Measurements from ENCODE around the gene MBP.

MBP gene

GRCh38 chr18:77016936-77017335, 115.6 kb downstream of the MBP start:
- H3K4me3 ChIP-seq (ENCODE audit: insufficient read depth, low read depth, low read length): no peak overlapping the region
- no peaks in the 10 kb centered on the region for H3K9me3 ChIP-seq (ENCODE audit: control insufficient read depth, low read length)
- no peaks in the 10 kb centered on the region for H3K36me3 ChIP-seq (ENCODE audit: control insufficient read depth, insufficient read depth, low read length)
- H3K27ac ChIP-seq (ENCODE audit: insufficient read depth, low read depth, low read length, poor library complexity, severe bottlenecking): no peak overlapping the region
- H3K27me3 ChIP-seq (ENCODE audit: control insufficient read depth, insufficient read depth, low read length, poor library complexity, severe bottlenecking): no peaks in the 10 kb centered on the region
- 93 to 94% methylated on average over 16 of the region's 16 CpGs for WGBS, 2 experiments
- H3K4me1 ChIP-seq (ENCODE audit: control insufficient read depth, insufficient read depth, low read length): no peaks in the 10 kb centered on the region

GRCh38 chr18:77015771-77016710, 116.5 kb downstream of the MBP start:
- Histone ChIP-seq H3K4me1 (ENCODE audit: control insufficient read depth, insufficient read depth, low read length) (no peaks in the 10 kb centered on the region), H3K36me3 (ENCODE audit: control insufficient read depth, insufficient read depth, low read length) (no peaks in the 10 kb centered on the region), H3K27ac (ENCODE audit: insufficient read depth, low read depth, low read length, poor library complexity, severe bottlenecking) (no peak overlapping the region), H3K4me3 (ENCODE audit: insufficient read depth, low read depth, low read length) (no peak overlapping the region), H3K27me3 (ENCODE audit: control insufficient read depth, insufficient read depth, low read length, poor library complexity, severe bottlenecking) (no peaks in the 10 kb centered on the region), H3K9me3 (ENCODE audit: control insufficient read depth, low read length) (no peaks in the 10 kb centered on the region)
- 93 to 94% methylated on average over 16 of the region's 16 CpGs for WGBS, 2 experiments

- 91 to 93% methylated on average over 4 of the region's 4 CpGs for WGBS, 2 experiments
Observed at GRCh38 chr18:77015169-77015568, 117.4 kb downstream of the MBP start.

GRCh38 chr18:77014538-77014937, 118.0 kb downstream of the MBP start:
- no peaks in the 10 kb centered on the region for H3K4me1 ChIP-seq (ENCODE audit: control insufficient read depth, insufficient read depth, low read length)
- 92 to 94% methylated on average over 5 of the region's 5 CpGs for WGBS, 2 experiments
- no peaks in the 10 kb centered on the region for H3K36me3 ChIP-seq (ENCODE audit: control insufficient read depth, insufficient read depth, low read length)
- no peaks in the 10 kb centered on the region for H3K27me3 ChIP-seq (ENCODE audit: control insufficient read depth, insufficient read depth, low read length, poor library complexity, severe bottlenecking)
- H3K4me3 ChIP-seq (ENCODE audit: insufficient read depth, low read depth, low read length): no peak overlapping the region
- no peaks in the 10 kb centered on the region for H3K9me3 ChIP-seq (ENCODE audit: control insufficient read depth, low read length)
- H3K27ac ChIP-seq (ENCODE audit: insufficient read depth, low read depth, low read length, poor library complexity, severe bottlenecking): no peak overlapping the region

More at GRCh38 chr18:77015169-77015568, 117.4 kb downstream of the MBP start:
- H3K4me3 ChIP-seq (ENCODE audit: insufficient read depth, low read depth, low read length): no peak overlapping the region
- no peaks in the 10 kb centered on the region for H3K36me3 ChIP-seq (ENCODE audit: control insufficient read depth, insufficient read depth, low read length)
- no peaks in the 10 kb centered on the region for H3K9me3 ChIP-seq (ENCODE audit: control insufficient read depth, low read length)
- H3K4me1 ChIP-seq (ENCODE audit: control insufficient read depth, insufficient read depth, low read length): no peaks in the 10 kb centered on the region
- no peaks in the 10 kb centered on the region for H3K27me3 ChIP-seq (ENCODE audit: control insufficient read depth, insufficient read depth, low read length, poor library complexity, severe bottlenecking)
- H3K27ac ChIP-seq (ENCODE audit: insufficient read depth, low read depth, low read length, poor library complexity, severe bottlenecking): no peak overlapping the region

- Histone ChIP-seq H3K27ac (ENCODE audit: insufficient read depth, low read depth, low read length, poor library complexity, severe bottlenecking) (no peak overlapping the region), H3K36me3 (ENCODE audit: control insufficient read depth, insufficient read depth, low read length) (no peaks in the 10 kb centered on the region), H3K9me3 (ENCODE audit: control insufficient read depth, low read length) (no peaks in the 10 kb centered on the region), H3K27me3 (ENCODE audit: control insufficient read depth, insufficient read depth, low read length, poor library complexity, severe bottlenecking) (no peaks in the 10 kb centered on the region), H3K4me3 (ENCODE audit: insufficient read depth, low read depth, low read length) (no peak overlapping the region), H3K4me1 (ENCODE audit: control insufficient read depth, insufficient read depth, low read length) (no peaks in the 10 kb centered on the region)
- WGBS, 2 experiments: 91 to 92% methylated on average over 18 of the region's 18 CpGs
Observed at GRCh38 chr18:77013811-77014521, 118.6 kb downstream of the MBP start.

- Histone ChIP-seq H3K4me1 (ENCODE audit: control insufficient read depth, insufficient read depth, low read length) (no peaks in the 10 kb centered on the region), H3K36me3 (ENCODE audit: control insufficient read depth, insufficient read depth, low read length) (no peaks in the 10 kb centered on the region)
Observed at GRCh38 chr18:77012806-77013541, 119.6 kb downstream of the MBP start.

GRCh38 chr18:77012120-77012519, 120.5 kb downstream of the MBP start:
- no peaks in the 10 kb centered on the region for H3K27me3 ChIP-seq (ENCODE audit: control insufficient read depth, insufficient read depth, low read length, poor library complexity, severe bottlenecking)
- no peaks in the 10 kb centered on the region for H3K9me3 ChIP-seq (ENCODE audit: control insufficient read depth, low read length)
- H3K4me3 ChIP-seq (ENCODE audit: insufficient read depth, low read depth, low read length): no peak overlapping the region
- no peaks in the 10 kb centered on the region for H3K36me3 ChIP-seq (ENCODE audit: control insufficient read depth, insufficient read depth, low read length)
- WGBS, 2 experiments: 94% methylated on average over 8 of the region's 8 CpGs
- H3K4me1 ChIP-seq (ENCODE audit: control insufficient read depth, insufficient read depth, low read length): peaks cover 3% of the 10 kb centered on the region
- no peak overlapping the region for H3K27ac ChIP-seq (ENCODE audit: insufficient read depth, low read depth, low read length, poor library complexity, severe bottlenecking)

More at GRCh38 chr18:77012806-77013541, 119.6 kb downstream of the MBP start:
- no peak overlapping the region for H3K4me3 ChIP-seq (ENCODE audit: insufficient read depth, low read depth, low read length)
- no peak overlapping the region for H3K27ac ChIP-seq (ENCODE audit: insufficient read depth, low read depth, low read length, poor library complexity, severe bottlenecking)
- no peaks in the 10 kb centered on the region for H3K9me3 ChIP-seq (ENCODE audit: control insufficient read depth, low read length)
- WGBS, 2 experiments: 95 to 96% methylated on average over 6 of the region's 6 CpGs
- H3K27me3 ChIP-seq (ENCODE audit: control insufficient read depth, insufficient read depth, low read length, poor library complexity, severe bottlenecking): no peaks in the 10 kb centered on the region

- 90 to 94% methylated on average over 19 of the region's 19 CpGs for WGBS, 2 experiments
- Histone ChIP-seq H3K4me1 (ENCODE audit: control insufficient read depth, insufficient read depth, low read length) (peaks cover 5% of the 10 kb centered on the region), H3K4me3 (ENCODE audit: insufficient read depth, low read depth, low read length) (no peak overlapping the region), H3K36me3 (ENCODE audit: control insufficient read depth, insufficient read depth, low read length) (no peaks in the 10 kb centered on the region), H3K27ac (ENCODE audit: insufficient read depth, low read depth, low read length, poor library complexity, severe bottlenecking) (no peak overlapping the region), H3K27me3 (ENCODE audit: control insufficient read depth, insufficient read depth, low read length, poor library complexity, severe bottlenecking) (no peaks in the 10 kb centered on the region), H3K9me3 (ENCODE audit: control insufficient read depth, low read length) (no peaks in the 10 kb centered on the region)
Observed at GRCh38 chr18:77009675-77010074, 122.9 kb downstream of the MBP start.

- no peaks in the 10 kb centered on the region for H3K27me3 ChIP-seq (ENCODE audit: control insufficient read depth, insufficient read depth, low read length, poor library complexity, severe bottlenecking)
- 92 to 93% methylated on average over 23 of the region's 23 CpGs for WGBS, 2 experiments
- H3K9me3 ChIP-seq (ENCODE audit: control insufficient read depth, low read length): no peaks in the 10 kb centered on the region
- peaks cover 5% of the 10 kb centered on the region for H3K4me1 ChIP-seq (ENCODE audit: control insufficient read depth, insufficient read depth, low read length)
- H3K27ac ChIP-seq (ENCODE audit: insufficient read depth, low read depth, low read length, poor library complexity, severe bottlenecking): no peak overlapping the region
- no peak overlapping the region for H3K4me3 ChIP-seq (ENCODE audit: insufficient read depth, low read depth, low read length)
- H3K36me3 ChIP-seq (ENCODE audit: control insufficient read depth, insufficient read depth, low read length): no peaks in the 10 kb centered on the region
Observed at GRCh38 chr18:77008576-77009315, 123.8 kb downstream of the MBP start.
